Ramos (cell line): Measurements from ENCODE around the gene CCDC18.
"Not testable (repeated sequence)": the region's sequence is repeated elsewhere in the genome, so short reads cannot be mapped to it uniquely, and the experiment has no call there.

Experiments
- in situ Hi-C: fragments of 300-500 bp; cut with MboI; formaldehyde crosslinking; loops from one replicate; pipeline ENCODE4 v1.14.3; 2022; ENCODE audit warnings: low sequenced_read_pairs; ENCODE audit not compliant: unreplicated experiment

CCDC18 gene

GRCh38 chr1:93180723-93181613, at the start of gene CCDC18:
Gene CCDC18 (plus strand): TSS chr1:93180724. CDS start chr1:93183362, 2,638 bp downstream.
- in situ Hi-C loops: no loop called here

GRCh38 chr1:93132638-93133037, 47.9 kb upstream of the CCDC18 start:
- in situ Hi-C loops: no loop called here

- in situ Hi-C loops: no loop called here
Observed at GRCh38 chr1:93136445-93136844, 44.1 kb upstream of the CCDC18 start.

DNA sequence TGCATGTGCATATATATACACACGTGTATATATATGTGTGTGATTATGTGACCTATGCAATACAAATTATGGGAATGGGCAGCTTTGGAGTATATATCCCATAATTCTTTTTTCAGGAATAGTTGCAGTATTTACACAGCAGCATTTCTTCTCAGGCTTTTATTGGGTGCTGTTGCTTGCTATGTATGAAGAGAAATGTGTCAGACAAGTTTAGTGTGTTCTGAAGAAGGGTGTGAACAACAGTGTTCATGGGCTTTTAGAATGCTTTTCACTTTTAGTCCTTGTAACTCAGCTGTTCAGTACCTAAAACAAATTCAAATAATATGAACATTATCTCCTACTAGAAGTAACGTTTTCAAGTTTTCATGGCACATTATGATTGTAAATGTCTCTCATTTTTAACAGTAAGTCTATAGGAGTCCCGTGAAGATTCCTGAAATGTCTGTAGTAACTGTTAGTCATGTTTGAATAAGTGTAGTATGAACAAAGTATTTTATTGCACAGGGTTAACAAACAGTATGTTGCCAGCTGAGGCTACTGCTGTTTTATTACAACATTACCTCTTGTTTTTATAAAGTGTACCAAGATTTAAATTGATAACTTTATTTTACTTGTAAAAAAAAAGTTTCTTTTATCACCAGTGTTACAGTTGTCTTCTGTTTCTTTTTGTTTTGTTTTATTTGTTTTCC, 42.8 kb upstream of the CCDC18 start:
- in situ Hi-C loops: no loop called here

- in situ Hi-C loops: no loop called here
Observed at GRCh38 chr1:93140106-93140505, 40.4 kb upstream of the CCDC18 start.

DNA sequence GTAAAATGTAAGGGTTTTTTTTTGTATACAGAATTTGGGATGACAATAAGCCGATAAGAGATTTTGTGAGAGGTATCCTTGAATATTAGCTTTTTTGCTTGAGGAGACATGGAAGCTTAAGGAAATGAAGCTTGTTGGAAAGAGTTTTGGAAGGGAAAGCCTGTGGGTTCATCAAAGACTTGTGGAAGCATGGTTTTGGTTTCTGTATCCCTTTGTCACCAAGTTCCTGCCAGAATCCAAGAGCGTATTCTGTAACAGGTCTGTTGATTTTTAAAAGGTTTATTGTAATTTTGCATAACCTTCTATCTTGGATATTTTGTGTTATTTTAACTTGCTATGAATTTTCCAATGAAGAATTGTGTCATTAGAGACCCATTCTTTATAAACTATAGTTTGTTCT, 38.4 kb upstream of the CCDC18 start:
- in situ Hi-C loops: no loop called here

GRCh38 chr1:93143136-93143535, 37.4 kb upstream of the CCDC18 start:
- in situ Hi-C loops: no loop called here

- in situ Hi-C loops: no loop called here
Observed at GRCh38 chr1:93143769-93144168, 36.8 kb upstream of the CCDC18 start.

DNA sequence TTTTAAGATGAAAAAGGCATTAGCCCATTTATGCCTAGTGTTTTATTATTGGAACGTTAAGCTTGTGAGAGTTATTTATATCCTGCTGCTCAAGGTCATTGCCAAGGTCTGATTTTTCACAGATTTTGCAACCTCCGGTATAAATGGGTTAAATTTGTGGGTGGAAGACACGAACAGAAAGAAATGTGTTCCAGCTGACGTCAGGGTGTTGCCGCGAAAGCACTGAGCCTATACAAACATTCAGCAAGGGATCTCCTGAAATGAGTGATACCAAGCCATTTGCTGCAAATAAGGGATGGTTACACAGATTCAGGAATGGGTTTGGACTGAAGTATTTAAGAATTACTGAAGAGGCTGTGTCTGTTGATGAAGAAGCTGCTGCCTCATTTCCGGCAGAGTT, 32.5 kb upstream of the CCDC18 start:
- in situ Hi-C loops: no loop called here

DNA sequence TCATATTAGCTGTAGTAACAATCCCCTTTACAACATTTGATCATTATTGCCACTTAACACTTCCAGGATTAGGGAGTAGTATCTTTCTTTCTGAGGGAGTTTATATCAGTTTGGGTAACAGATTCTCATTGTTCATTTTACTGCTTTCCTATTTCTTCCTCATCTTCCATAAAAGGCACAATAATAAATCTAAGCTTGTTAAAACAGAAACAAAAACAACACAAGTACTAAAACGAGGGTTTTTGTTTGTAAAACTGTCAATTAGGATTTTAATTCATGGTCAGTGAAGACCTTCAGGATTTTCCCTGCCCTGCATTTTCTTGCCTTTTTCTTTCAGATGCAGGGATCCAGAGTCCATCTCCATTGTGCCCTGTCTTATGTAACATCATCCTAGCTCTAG, 29.8 kb upstream of the CCDC18 start:
- in situ Hi-C loops: no loop called here

- in situ Hi-C loops: no loop called here
Observed at GRCh38 chr1:93151474-93151873, 29.1 kb upstream of the CCDC18 start.

GRCh38 chr1:93152835-93153234, 27.7 kb upstream of the CCDC18 start:
- in situ Hi-C loops: no loop called here

DNA sequence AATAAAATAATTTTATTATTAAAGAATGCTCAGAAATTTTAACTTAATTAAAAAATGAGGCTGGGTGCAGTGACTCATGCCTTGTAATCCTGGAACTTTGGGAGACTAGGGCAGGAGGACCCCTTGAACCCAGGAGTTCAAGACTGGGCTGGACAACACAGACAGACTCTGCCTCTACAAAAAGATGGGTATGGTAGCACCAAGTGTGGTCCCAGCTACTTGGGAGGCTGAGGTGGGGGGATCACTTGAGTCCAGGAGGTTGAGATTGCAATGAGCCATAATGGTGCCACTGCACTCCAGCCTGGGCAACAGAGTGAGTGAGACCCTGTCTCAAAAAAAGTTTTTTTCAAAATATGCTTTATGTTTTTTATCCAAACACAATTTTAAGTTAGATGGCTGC, 25.6 kb upstream of the CCDC18 start:
- in situ Hi-C loops: no loop called here

GRCh38 chr1:93155335-93155734, 25.2 kb upstream of the CCDC18 start:
- in situ Hi-C loops: no loop called here

GRCh38 chr1:93159337-93159736, 21.2 kb upstream of the CCDC18 start:
- in situ Hi-C loops: no loop called here

GRCh38 chr1:93163314-93163713, 17.2 kb upstream of the CCDC18 start:
- in situ Hi-C loops: not testable (repeated sequence)

DNA sequence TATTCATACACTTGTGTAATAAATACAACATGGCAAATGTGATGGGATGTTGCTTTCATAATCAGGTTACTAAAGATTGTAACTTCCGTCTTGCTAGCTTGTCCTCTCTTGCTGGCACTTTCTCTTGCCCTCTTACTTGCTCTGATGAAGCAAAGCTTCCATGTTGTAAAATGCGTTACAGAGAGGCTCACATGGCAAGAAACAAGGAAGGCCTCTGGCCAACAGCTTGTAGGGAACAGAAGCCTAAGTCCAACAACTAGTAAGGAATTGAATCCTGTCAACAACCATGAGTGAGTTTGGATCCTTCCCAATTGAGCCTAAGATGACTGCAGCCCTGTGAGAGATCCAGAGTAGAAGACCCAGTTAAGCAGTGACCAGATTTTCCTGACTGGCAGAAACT, 15.7 kb upstream of the CCDC18 start:
- in situ Hi-C loops: no loop called here

GRCh38 chr1:93165895-93166294, 14.6 kb upstream of the CCDC18 start:
- in situ Hi-C loops: not testable (repeated sequence)

GRCh38 chr1:93167006-93167405, 13.5 kb upstream of the CCDC18 start:
- in situ Hi-C loops: no loop called here

- in situ Hi-C loops: not testable (repeated sequence)
Observed at GRCh38 chr1:93170141-93170678, 10.3 kb upstream of the CCDC18 start.

- in situ Hi-C loops: no loop called here
Observed at GRCh38 chr1:93171549-93172034, 8.9 kb upstream of the CCDC18 start.
